Stomach (tissue), 4 donors: ENCODE measurements around the gene RUNX1.

Experiments
- CTCF ChIP-seq, 7 experiments: fragments of 450-650 bp in 4 of 7; fragments of 200-600 bp in 3 of 7; sonication (generic) in 3 of 7; IDR thresholded peaks; one replicate each; pipeline ENCODE4 v1.5.1; 2016 to 2019; ENCODE audit warnings: antibody characterized with exemption in 7 of 7, control low read depth in 2 of 7, mild to moderate bottlenecking in 1 of 7
- EP300 ChIP-seq: sonication (generic); formaldehyde crosslinking; IDR thresholded peaks from one replicate; pipeline ENCODE4 v1.6.1; 2017; ENCODE audit warnings: antibody characterized with exemption
- POLR2A ChIP-seq, 4 donors: fragments of 450-650 bp; IDR thresholded peaks; one replicate each; pipeline ENCODE4 v1.6.1; 2016; ENCODE audit warnings: antibody characterized with exemption in 4 of 4, control low read depth in 2 of 4, mild to moderate bottlenecking in 1 of 4, moderate library complexity in 1 of 4

GRCh38 chr21:34991366-34991957 lies 57.6 kb downstream of the RUNX1 start:
- no peak for TF ChIP-seq CTCF (IDR thresholded peaks at IDR 0.05)
- no peak for TF ChIP-seq EP300
- TF ChIP-seq POLR2A (IDR thresholded peaks at IDR 0.05): no peak
